HepG2 (cell line): Measurements from ENCODE around the gene TCF19.

Source experiments
- CTCF ChIP-seq: sonication (generic); formaldehyde crosslinking; IDR thresholded peaks from 2 replicates; pipeline ENCODE4 v1.5.0; 2020; ENCODE audit warnings: mild to moderate bottlenecking, missing genetic modification reagents, moderate library complexity
- FOXC1 ChIP-seq: sonication (generic); formaldehyde crosslinking; IDR thresholded peaks from 2 replicates; pipeline ENCODE4 v1.8.0; 2022; ENCODE audit warnings: mild to moderate bottlenecking, missing genetic modification reagents, borderline replicate concordance
- RBAK ChIP-seq: sonication (generic); formaldehyde crosslinking; IDR thresholded peaks from 2 replicates; pipeline ENCODE4 v1.5.1; 2020; ENCODE audit warnings: mild to moderate bottlenecking, missing genetic modification reagents
- ZNF160 ChIP-seq: sonication (generic); formaldehyde crosslinking; IDR thresholded peaks from 2 replicates; pipeline ENCODE4 v1.8.0; 2022; ENCODE audit warnings: mild to moderate bottlenecking, inconsistent platforms, missing genetic modification reagents
- ZNF501 ChIP-seq: sonication (generic); formaldehyde crosslinking; IDR thresholded peaks from 2 replicates; pipeline ENCODE4 v1.5.1; 2020; ENCODE audit warnings: mild to moderate bottlenecking, moderate library complexity, missing genetic modification reagents

GRCh38 chr6:31168606-31169005 lies 10.2 kb downstream of the TCF19 start:
- no peak for TF ChIP-seq ZNF501 (CRISPR knock-in tag)
- TF ChIP-seq CTCF (CRISPR knock-in tag) = no peak
- TF ChIP-seq ZNF160 (CRISPR knock-in tag) = no peak
- TF ChIP-seq RBAK (CRISPR knock-in tag) = no peak
- no peak for TF ChIP-seq FOXC1 (CRISPR knock-in tag)
